ENCODE data around the gene PDC.

GRCh38 chr1:186500804-186501203, 39.9 kb upstream of the PDC start:
- TF ChIP-seq CTCF (IDR thresholded peaks at IDR 0.05) (no peak), POLR2A (IDR thresholded peaks at IDR 0.05) (no peak)

All from heart left ventricle (tissue), 13 donors.